Tibial nerve (tissue), 4 donors: ENCODE measurements around the gene SEL1L3. TPM values are rescaled to one million over a fixed set of nuclear protein-coding genes. Genes with fewer than 3 reads are reported as not detected.
A peak's percentile ranks its signal among the peaks of the same experiment; 100 is the strongest.

Source experiments
- DNase-seq, 2 donors: peaks; one replicate each; pipeline ENCODE4 v3.0.0-alpha.2; 2019; ENCODE audit warnings: low spot score in 2 of 2
- H3K27ac ChIP-seq, 4 donors: fragments of 200-600 bp; sonication (generic) in 3 of 4; one replicate each; pipeline ENCODE4 v1.5.1; 2017 to 2019; ENCODE audit warnings: mild to moderate bottlenecking in 1 of 4
- H3K27me3 ChIP-seq, 2 donors: fragments of 200-600 bp; sonication (generic) in 1 of 2; one replicate each; pipeline versions ENCODE4 v1.5.1 to v1.6.0; 2017 to 2019
- H3K36me3 ChIP-seq, 3 donors: fragments of 200-600 bp; sonication (generic); one replicate each; pipeline ENCODE4 v1.5.1; 2018 to 2019
- H3K4me1 ChIP-seq, 4 donors: fragments of 200-600 bp; sonication (generic) in 3 of 4; one replicate each; pipeline ENCODE4 v1.5.1; 2017 to 2019
- H3K4me3 ChIP-seq, 4 donors: fragments of 200-600 bp; sonication (generic) in 3 of 4; one replicate each; pipeline ENCODE4 v1.5.1; 2017 to 2019; ENCODE audit warnings: mild to moderate bottlenecking in 1 of 4, moderate library complexity in 1 of 4
- H3K9me3 ChIP-seq, 4 donors: fragments of 200-600 bp; sonication (generic) in 3 of 4; one replicate each; pipeline ENCODE4 v1.5.1; 2017 to 2019
- EP300 ChIP-seq, 2 donors: sonication (generic); formaldehyde crosslinking; IDR thresholded peaks; one replicate each; pipeline ENCODE4 v1.6.1; 2017; ENCODE audit warnings: antibody characterized with exemption in 2 of 2, mild to moderate bottlenecking in 1 of 2
- POLR2A ChIP-seq, 2 donors: fragments of 450-650 bp; IDR thresholded peaks; one replicate each; pipeline ENCODE4 v1.6.1; 2017; ENCODE audit warnings: antibody characterized with exemption in 2 of 2, mild to moderate bottlenecking in 2 of 2, moderate library complexity in 2 of 2
- WGBS, 2 donors: methylation state at CpG; one replicate each; pipeline ENCODE4 v1.1.5; 2018; 5-methylcytosine and 5-hydroxymethylcytosine counted together
- total RNA-seq, 4 donors: library from RNA; depleted of rRNA; stranded (reverse); fragments of >200 nt; gene quantifications; one replicate each; pipeline ENCODE4 v1.1.0, GENCODE V29; 2016
- TF ChIP-seq, protein P1 (sequence below), 5 experiments: fragments of 200-600 bp in 3 of 5; fragments of 450-650 bp in 2 of 5; sonication (generic) in 3 of 5; IDR thresholded peaks; one replicate each; pipeline ENCODE4 v1.5.1; 2016 to 2019; ENCODE audit warnings: antibody characterized with exemption in 5 of 5, mild to moderate bottlenecking in 3 of 5, moderate library complexity in 2 of 5

Gene SEL1L3
- total RNA-seq, 4 donors from 2014 or later: 8.7 to 19.0 (median 11.1) TPM

DNA sequence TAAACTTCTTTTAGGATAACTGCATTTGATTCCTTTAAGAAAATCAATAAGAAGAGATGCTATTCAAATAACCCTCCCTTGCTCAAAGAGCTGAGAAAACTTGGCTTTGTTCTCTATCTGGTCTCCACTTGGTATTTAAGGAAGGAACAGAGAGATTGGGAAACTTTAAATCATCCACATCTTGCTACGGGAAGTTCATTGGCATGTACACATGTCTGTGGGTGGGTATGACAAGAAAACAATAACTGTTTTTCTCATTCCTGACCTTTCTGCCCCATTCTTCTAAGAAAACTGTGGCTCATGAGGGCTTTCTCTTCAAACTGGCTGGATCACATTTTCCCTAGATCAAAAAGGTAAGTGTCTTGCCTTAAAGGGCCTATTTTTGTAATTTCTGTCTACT is 6.0 kb downstream of the SEL1L3 start:
- no peak for DNase-seq
- TF ChIP-seq POLR2A (IDR thresholded peaks at IDR 0.05): no peak
- peak in 1 of 2 donors; percentile 42 for TF ChIP-seq EP300 (IDR thresholded peaks at IDR 0.05)
- H3K4me1 ChIP-seq: peaks cover 0 to 50% (median 11%) of the 10 kb centered on the region in 4 donors
- WGBS, 2 donors: 4 to 13% methylated on average over 1 of the region's 1 CpG
- no peaks in the 10 kb centered on the region for H3K36me3 ChIP-seq
- H3K27ac ChIP-seq: peak overlapping the region in 1 of 4 donors; percentile 36
- H3K4me3 ChIP-seq: no peak overlapping the region
- H3K27me3 ChIP-seq: peaks cover 0 to 4% of the 10 kb centered on the region in 2 donors
- H3K9me3 ChIP-seq: no peaks in the 10 kb centered on the region

DNA sequence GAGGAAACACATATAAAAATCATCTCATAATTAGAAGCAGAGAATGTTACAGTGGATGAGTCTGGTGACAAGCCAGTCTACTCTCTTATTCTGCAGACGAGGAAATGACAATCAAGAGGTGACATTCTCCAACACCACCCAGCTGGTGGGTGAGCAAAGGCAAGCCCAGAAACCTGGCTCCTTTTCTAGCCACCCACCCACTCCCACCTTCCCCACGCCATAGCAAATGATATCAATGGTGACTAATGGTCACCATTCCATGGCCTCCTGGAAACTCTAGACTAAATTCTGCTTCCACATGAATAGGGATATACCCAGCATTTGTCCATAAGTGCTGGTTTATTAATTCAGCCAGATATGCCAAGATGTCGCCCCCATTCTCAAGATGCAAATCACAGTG is 10.7 kb downstream of the SEL1L3 start:
- 87 to 91% methylated on average over 3 of the region's 3 CpGs for WGBS, 2 donors
- Histone ChIP-seq H3K27ac (no peak overlapping the region), H3K27me3 (no peaks in the 10 kb centered on the region), H3K9me3 (no peaks in the 10 kb centered on the region), H3K4me3 (no peak overlapping the region), H3K4me1 (peaks cover 0 to 28% (median under 1%) of the 10 kb centered on the region in 4 donors), H3K36me3 (no peaks in the 10 kb centered on the region)
- DNase-seq: no peak
- TF ChIP-seq EP300 (IDR thresholded peaks at IDR 0.05) (no peak), POLR2A (IDR thresholded peaks at IDR 0.05) (no peak)
- TF ChIP-seq, protein P1, sequence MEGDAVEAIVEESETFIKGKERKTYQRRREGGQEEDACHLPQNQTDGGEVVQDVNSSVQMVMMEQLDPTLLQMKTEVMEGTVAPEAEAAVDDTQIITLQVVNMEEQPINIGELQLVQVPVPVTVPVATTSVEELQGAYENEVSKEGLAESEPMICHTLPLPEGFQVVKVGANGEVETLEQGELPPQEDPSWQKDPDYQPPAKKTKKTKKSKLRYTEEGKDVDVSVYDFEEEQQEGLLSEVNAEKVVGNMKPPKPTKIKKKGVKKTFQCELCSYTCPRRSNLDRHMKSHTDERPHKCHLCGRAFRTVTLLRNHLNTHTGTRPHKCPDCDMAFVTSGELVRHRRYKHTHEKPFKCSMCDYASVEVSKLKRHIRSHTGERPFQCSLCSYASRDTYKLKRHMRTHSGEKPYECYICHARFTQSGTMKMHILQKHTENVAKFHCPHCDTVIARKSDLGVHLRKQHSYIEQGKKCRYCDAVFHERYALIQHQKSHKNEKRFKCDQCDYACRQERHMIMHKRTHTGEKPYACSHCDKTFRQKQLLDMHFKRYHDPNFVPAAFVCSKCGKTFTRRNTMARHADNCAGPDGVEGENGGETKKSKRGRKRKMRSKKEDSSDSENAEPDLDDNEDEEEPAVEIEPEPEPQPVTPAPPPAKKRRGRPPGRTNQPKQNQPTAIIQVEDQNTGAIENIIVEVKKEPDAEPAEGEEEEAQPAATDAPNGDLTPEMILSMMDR (IDR thresholded peaks at IDR 0.05): no peak

DNA sequence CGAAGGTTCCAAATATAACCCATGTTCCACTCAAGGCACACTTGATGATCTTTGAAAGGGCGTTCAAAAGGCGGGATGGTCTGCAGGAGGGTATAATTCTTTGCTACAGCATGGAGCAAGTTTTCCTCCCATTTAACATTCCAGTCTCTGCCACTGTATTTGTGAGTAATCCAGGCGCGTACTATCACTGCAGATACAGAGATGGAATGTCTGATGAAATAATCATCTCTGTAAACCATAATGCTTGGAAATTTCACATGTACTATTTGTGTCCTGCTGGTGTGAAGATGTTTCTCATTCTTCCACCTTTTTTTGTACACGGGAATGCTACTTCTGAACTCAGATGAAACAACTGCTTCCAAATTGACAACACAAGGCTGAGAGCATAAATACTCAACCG is 15.5 kb downstream of the SEL1L3 start:
- Histone ChIP-seq H3K36me3 (no peaks in the 10 kb centered on the region), H3K4me1 (peaks cover 0 to 5% (median 0%) of the 10 kb centered on the region in 4 donors), H3K9me3 (no peaks in the 10 kb centered on the region), H3K27ac (no peak overlapping the region), H3K4me3 (no peak overlapping the region), H3K27me3 (no peaks in the 10 kb centered on the region)
- 82 to 84% methylated on average over 7 of the region's 7 CpGs for WGBS, 2 donors
- DNase-seq: no peak
- TF ChIP-seq POLR2A (IDR thresholded peaks at IDR 0.05): no peak
- TF ChIP-seq, protein P1 (IDR thresholded peaks at IDR 0.05): no peak
- no peak for TF ChIP-seq EP300 (IDR thresholded peaks at IDR 0.05)

DNA sequence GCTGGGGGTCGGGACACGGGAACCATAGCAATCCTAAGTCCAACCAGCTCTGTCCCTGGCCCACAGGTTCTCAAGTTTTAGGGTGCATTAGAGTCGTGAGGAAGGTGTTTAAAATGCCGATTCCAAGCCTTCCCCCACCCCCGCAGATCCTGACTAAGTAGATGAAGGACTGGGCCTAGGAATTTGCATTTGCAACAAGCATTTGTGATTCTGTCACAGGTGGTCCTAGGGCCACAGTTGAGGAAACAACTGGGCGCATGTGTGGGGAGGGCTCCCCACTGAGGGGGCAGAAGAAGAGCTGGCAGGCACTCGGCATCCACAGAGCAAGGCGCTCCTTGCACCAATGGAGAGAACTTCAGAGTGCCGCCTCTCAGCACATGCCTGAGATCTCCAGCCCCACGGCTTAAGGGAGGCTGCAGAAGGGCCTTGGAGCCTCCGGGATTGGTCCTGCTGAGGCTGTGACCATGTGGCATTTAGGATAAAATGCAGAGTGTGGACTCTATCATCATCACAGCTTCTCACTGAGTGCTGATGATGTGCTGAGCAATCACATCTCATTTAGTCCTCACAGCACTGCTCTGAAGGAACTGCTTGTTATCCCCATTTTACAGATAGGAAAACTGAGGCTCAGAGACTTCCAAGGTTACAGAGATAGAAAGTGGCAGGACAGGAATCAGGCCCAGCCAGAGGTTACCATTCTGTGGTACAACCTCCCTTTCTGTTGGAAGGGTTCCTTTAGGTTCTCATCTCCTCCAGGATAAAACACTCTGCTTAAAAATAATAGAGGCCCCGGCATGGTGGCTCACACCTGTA is 16.7 kb downstream of the SEL1L3 start:
- H3K36me3 ChIP-seq: no peaks in the 10 kb centered on the region
- WGBS, 2 donors: 87 to 90% methylated on average over 12 of the region's 12 CpGs
- H3K27me3 ChIP-seq: no peaks in the 10 kb centered on the region
- no peak for DNase-seq
- no peak overlapping the region for H3K4me3 ChIP-seq
- no peak for TF ChIP-seq EP300 (IDR thresholded peaks at IDR 0.05)
- TF ChIP-seq, protein P1 (IDR thresholded peaks at IDR 0.05): no peak
- TF ChIP-seq POLR2A (IDR thresholded peaks at IDR 0.05): no peak
- H3K4me1 ChIP-seq: peaks cover 0 to 5% (median 0%) of the 10 kb centered on the region in 4 donors
- no peaks in the 10 kb centered on the region for H3K9me3 ChIP-seq
- no peak overlapping the region for H3K27ac ChIP-seq

DNA sequence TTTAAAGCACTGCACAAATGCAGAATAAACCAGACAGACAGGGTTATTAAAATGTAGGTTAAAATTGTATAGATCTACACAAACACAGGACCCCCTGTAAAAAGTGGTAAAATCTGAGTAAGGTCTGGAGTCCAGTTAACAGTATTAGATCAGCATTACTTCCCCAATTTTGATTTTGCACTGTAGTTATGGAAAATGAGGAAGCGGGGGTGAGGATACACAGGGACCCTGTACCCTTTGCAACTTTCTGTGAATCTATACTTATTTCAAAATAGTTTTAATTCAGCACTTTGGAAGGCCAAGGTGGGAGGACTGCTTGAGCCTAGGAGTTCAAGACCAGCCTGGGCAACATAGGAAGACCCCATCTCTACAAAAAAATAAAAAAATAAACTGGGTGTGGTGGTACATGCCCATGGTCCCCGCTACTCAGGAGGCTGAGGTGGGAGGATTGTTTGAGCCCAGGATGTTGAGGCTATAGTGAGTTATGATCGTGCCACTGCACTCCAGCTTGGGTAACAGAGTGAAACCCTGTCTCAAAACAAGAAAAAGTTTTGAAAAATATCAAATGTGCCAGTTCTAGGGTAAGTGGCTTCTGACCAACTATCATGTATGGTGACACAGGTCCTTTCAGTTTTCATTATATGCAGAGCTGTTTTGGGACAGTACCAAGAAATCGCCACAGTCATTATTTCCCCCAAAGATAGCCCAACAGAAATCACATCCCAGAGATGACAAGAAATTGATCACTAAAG is 17.7 kb downstream of the SEL1L3 start:
- H3K9me3 ChIP-seq: peaks cover 0 to 7% (median 0%) of the 10 kb centered on the region in 4 donors
- no peaks in the 10 kb centered on the region for H3K27me3 ChIP-seq
- H3K4me1 ChIP-seq: peaks cover 0 to 5% (median 0%) of the 10 kb centered on the region in 4 donors
- H3K4me3 ChIP-seq: no peak overlapping the region
- TF ChIP-seq EP300 (IDR thresholded peaks at IDR 0.05): no peak
- TF ChIP-seq, protein P1 (IDR thresholded peaks at IDR 0.05): no peak
- no peak for TF ChIP-seq POLR2A (IDR thresholded peaks at IDR 0.05)
- DNase-seq: no peak
- no peaks in the 10 kb centered on the region for H3K36me3 ChIP-seq
- no peak overlapping the region for H3K27ac ChIP-seq
- WGBS, 2 donors: 90 to 92% methylated on average over 4 of the region's 4 CpGs
